COLO668 (cell line): ENCODE measurements around the gene TSPAN16.

ENCODE experiments used
- DNase-seq: peaks from one replicate; lab custom pipeline; 2025; ENCODE audit not compliant: unreplicated experiment; lab: John Stamatoyannopoulos, UW

Gene TSPAN16, protein sequence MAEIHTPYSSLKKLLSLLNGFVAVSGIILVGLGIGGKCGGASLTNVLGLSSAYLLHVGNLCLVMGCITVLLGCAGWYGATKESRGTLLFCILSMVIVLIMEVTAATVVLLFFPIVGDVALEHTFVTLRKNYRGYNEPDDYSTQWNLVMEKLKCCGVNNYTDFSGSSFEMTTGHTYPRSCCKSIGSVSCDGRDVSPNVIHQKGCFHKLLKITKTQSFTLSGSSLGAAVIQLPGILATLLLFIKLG

DNA sequence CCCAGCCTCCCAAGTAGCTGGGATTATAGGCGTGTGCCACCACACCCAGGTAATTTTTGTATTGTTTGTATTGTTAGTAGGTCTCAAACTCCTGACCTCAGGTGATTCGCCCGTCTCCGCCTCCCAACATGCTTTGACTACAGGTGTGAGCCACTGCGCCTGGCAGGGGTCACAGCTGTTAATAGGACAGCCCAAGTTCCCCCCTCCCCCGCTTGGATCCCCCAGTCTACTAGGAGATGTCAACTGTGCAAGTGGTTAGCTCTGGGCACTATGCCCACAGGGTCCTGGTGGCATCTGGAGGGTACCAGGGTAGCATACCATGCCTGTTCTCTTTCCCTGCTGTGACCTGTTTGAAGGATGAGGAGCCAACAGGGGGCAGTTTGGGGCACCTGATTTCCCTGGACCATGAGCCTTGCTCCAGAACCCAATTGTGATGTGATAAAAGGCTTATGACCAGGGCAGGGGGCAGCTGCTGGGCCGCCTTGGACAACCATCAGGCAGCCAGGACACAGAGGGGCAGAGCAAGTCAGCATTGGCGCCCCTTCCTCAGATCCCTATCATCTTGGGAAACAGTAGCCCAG lies at the start of gene TSPAN16:
Gene TSPAN16, plus strand, starts transcription at position 496 of the 581 bp plus-strand sequence. CDS start 138 bp downstream, outside the sequence.
- peak; percentile 76 for DNase-seq

DNA sequence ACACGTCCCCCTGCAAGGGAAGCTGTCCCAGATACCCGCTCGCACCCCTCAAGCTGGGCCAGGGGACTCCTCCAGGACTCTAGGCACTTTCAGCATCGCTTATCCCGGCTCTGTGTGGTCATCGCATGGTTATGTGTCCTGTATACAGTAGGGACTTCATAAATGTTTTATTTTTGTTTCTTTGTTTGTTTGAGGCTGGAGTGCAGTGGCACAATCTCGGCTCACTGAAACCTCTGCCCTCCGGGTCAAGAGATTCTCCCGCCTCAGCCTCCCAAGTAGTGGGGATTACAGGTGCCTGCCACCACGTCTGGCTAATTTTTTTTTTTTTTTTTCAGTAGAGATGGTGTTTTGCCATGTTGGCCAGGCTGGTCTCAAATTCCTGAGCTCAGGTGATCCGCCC lies 49.0 kb upstream of the TSPAN16 start:
- no peak for DNase-seq

DNA sequence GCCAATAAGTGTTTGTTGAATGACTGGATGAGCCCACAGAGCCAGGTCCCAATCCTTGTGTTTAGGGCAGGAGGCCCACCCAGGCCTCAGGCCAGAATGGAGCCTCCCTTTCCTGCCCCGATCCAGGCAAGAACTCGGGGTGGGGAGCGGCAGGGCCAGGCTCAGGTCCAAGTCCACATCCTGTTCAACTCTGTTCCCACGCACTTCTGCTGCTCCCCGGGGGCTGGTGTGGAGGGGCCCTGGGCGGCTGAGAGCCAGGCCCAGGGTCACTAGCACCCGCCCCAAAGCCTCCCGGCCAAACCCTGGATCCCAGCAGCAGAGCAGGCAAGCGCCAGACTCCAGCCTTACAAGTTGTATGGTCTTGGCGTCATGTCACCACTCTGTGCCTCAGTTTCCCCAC lies 48.6 kb upstream of the TSPAN16 start:
- no peak for DNase-seq

DNA sequence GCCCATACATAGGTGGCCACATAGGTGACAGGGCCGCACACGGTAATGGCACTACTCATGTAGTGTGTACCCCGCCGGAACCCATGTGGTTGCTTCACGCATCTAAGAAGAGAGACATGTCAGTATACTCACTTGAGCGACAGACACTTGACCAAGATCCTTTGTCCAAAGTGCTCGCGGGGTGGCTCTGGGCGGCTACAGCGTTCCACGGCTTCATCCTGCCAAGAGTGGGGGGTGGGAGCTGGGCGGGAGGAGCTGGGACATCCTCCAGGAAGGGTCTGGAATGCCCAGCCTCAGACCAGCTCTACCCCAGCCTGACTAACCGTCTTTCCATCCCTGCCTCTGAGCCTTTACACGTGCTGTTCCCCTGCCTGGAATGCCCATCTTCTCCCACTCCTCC lies 48.0 kb upstream of the TSPAN16 start:
- no peak for DNase-seq

DNA sequence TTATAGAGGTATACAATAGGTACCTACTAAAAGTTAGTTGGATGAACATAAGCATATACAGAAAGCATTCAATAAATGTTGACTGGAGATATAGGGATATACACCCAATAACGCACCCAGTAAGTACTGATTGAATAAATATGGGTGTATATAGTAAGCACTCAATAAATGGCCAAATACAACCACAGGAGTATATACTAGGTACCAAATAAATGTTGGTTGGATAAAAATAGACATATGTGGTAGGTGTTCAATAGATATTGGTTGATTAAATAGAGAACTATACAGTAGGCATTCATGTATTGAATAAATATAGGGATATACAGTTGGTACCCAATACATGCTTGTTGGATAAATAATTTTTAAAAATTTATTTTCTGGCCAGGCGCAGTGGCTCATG lies 47.1 kb upstream of the TSPAN16 start:
- no peak for DNase-seq

DNA sequence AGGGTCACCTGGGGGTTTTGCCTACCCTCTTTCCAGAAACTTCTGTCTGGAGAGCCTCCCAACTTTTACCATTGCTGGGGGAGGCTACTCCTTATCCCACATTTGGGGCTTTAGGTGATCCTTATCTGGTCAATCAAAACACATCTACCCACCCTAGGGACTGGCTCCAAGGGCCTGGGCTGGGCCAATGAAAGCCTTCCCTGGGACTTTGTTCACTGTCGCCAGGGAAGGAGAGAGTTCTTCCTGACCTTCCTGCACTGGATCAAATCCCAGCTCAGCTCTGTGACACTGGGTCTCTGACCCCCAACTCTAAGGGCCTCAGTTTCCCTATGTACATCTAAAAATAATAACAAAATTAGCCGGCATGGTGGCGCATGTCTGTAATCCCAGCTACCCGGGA lies 44.7 kb upstream of the TSPAN16 start:
- no peak for DNase-seq

GRCh38 chr19:11251650-11252314 lies 44.2 kb upstream of the TSPAN16 start:
- no peak for DNase-seq

- no peak for DNase-seq
These were observed 43.1 kb upstream of the TSPAN16 start for GRCh38 chr19:11252665-11253355.

GRCh38 chr19:11254666-11255065 lies 41.3 kb upstream of the TSPAN16 start:
- peak; percentile 38 for DNase-seq

DNA sequence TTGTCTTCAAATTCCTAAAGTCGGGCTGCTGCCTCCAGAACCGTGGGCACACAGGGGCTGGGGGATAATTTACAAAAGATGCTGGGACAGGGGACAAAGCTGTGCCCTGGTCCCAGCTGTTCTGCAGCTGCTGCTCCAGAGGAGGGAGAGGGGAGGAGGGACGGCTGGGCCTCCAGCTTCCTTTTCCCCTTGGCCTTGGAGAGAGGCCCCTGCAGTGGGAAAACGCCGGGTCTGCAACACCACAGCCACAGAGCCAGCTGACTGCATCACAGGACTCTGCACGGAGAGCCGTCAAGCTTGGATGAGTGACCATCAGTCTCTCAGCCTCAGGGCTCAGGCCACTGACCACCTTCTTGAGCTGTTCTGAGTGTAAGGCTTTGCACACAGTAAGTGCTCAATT lies 39.8 kb upstream of the TSPAN16 start:
- DNase-seq = no peak

- DNase-seq = no peak
These were observed 38.0 kb upstream of the TSPAN16 start for GRCh38 chr19:11257846-11258380.

DNA sequence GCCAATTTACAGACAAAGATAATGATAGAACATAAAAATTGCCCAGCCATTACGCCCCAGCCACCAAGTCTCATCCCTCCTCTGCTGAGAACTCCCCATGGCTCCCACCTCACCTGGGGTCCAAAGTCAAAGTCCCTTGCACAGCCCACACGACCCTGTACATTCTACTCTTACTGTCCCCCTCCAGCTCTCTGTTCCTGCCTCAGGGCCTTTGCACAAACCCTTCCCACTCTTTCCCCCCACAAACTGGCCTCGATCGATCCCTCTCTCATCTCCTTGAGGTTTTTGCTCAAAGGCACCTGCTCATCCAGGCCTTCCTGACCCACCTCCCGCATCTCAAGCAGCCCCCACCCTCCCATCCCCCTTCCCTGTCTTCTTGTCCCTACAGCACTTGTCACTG lies 35.0 kb upstream of the TSPAN16 start:
- no peak for DNase-seq

GRCh38 chr19:11261431-11261970 lies 34.5 kb upstream of the TSPAN16 start:
- peak; percentile 20 for DNase-seq

DNA sequence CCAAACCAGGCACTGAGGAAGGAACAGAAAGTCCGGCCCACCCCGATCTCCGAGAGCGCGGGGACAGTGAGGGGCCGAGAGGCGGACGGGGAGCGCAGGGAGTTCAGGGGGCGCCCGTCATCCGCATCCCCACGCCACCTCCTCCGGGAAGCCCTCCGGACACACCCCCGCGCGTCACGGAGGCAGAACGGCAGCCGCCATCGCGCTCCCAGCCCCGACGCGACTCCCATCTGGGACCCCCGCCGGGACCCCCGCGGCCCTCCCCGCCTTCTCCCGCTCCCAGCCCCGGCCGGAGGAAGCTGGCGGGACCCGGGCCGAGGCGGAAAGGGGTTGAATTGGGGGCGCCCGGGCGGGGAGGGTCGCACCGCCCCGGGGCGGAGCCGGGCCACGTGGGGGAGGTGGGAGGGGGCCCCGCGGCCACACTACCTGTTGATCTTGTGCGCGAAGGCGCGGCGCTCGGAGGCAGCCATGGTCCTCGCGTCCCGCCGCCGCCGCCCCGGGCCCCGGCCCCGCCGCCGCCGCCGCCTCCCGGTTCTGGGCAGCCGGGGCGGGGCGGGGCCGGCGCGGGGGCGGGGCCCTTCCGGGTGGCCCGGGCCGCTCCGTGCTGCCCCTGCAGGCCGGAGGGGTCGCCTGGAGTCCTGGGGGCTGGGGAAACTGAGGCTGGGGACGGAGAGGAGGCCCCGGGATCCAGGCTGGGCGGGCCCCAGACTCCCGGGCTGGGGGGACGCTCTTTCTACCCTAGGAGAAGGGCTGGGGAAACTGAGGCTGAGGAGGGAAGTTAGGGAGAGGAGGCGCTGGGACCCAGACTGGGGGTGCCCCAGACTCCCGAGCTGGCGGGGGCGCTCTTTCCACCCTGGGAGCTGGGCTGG lies 33.8 kb upstream of the TSPAN16 start, which contains the start of gene DOCK6:
Gene DOCK6, minus strand, starts transcription at position 554 of the 869 bp plus-strand sequence. Its CDS starts 84 bp downstream, at position 470.
- DNase-seq = peak; percentile 64

DNA sequence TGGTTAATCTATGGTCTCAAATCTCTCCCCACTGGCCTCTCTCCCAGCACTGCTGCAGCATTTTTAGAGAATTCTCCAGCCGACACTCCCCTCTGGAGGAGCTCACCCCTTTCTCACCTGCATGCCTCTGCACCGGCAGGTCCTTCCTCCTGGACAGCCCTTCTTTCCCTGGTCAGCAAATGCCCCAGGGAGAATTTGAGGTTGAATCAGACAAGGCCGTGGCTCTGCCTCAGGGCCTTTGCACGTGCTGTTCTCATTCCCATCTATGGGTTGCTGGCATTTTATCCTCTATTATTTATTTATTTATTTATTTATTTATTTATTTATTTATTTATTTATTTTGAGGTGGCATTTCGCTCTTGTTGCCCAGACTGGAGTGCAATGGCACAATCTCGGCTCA lies 32.2 kb upstream of the TSPAN16 start:
- DNase-seq = no peak

DNA sequence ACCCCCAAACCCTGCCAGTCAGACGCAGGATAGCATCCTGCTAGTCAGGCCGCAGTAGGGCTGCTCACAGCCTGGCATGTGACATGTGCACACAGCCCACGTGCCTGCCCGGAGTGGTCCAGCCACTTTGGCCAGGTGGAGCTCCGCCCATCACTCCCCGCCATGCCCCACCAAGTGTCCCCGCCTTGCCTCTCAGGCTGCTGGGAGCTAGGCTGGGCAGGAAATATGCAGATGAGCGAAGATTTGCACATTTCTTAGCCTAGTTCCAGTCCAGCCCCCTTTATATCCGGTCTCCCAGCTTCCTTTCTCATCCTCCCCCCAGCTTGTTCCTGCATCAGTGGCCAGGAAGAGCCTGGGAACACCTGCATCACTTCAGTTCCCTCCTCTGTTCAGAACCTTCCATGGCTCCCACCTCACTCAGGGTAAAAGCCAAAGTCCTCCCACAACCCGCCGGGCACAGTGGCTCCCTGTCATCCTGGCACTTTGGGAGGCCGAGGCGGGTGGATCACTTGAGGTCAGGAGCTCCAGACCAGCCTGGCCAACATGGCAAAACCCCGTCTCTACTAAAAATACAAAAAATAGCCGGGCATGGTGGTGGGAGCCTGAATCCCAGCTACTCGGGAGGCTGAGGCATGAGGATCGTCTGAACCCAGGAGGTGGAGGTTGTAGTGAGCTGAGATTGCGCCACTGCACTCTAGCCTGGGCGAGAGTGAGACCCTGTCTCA lies 31.3 kb upstream of the TSPAN16 start:
- DNase-seq = peak; percentile 85

DNA sequence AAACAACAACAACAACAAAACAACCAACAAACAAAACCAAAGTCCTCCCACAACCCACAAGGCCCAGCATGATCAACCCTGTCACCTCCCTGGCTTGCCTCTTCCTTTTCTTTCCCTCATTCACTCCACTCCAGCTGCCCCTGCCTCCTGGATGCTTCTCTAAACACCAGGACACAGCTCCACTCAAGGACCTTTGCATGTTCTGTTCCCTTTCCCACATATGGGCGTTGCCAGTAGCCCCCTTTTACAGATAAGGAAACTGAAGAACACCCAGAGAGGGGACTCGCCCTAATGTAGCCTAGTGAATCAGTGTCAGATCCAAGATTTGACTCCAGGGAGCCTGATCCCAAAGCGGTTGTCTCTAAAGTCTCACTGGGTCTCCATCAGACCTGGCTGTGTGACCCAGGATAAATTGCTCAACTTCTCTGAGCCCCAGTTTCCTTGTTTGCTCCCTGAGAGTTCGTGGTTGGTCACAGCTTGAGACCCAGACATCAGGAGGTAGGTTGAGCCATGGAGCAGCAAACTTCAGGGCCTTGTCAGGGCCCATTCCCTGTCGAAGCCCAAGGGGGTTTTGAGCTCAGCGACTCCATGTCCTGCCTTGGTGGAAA lies 30.7 kb upstream of the TSPAN16 start:
- DNase-seq = no peak

- peak; percentile 97 for DNase-seq
These were observed 30.1 kb upstream of the TSPAN16 start for GRCh38 chr19:11265785-11266236.
